Measurements from ENCODE around the gene SP140.
"Not testable (repeated sequence)": the region's sequence is repeated elsewhere in the genome, so short reads cannot be mapped to it uniquely, and the experiment has no call there.

The SP140 gene

DNA sequence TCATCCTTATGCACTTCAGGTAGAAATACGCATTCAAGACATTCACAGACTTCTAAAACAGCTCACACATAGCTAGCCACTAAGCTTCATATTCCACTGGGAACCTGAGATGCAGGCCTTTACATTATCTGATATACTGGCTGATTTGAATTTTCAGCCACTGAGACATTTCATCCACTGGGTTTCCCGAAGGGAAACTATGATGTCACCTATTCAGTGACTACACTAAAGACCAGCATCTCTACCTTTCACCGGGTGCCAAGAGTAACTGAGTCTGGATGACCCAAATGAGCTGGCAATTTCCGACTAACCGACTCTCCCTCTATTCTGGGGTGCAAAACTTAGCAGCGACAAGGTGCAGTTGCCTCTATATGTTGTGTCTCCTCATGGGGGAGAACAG lies 69.7 kb downstream of the SP140 start:
- no peak for DNase-seq

DNA sequence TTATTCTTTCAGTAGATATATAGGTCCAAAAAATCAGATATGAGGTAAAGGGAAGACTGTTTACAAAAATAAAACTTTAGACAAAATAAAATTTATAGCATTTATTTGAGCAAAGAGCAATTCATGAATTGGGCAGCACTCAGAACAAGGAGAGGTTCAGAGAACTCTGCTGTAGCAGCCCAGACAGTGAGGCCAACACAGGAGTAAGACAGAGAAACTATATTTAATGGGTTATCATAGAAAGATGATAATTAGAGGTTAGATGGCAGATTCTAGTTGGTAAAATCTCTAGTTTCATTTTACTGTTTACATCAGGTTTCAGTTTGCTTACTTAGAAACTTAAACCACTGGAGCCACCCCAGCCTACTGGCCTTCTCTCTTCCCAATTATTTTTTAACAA lies 71.4 kb downstream of the SP140 start:
- DNase-seq: no peak

DNA sequence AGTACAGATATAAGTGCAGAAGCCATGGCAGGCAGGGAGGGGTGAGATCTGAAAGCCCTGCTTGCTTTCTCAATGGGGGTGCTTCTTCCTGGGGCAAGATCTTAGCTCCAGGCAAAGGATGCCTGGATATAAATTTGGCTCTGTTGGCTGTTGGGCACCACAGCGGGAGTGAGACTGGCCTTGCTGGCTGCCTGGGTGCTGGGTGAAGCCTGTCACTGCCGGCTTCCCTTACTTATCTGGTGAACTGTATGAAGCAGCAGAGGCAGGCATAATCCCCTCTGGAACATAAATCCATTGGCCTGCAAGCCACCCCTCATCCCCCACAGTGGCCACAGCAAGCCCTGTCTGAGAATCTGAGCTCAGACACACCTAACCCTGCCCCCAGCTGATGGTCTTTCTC lies 74.1 kb downstream of the SP140 start:
- no peak for DNase-seq

DNA sequence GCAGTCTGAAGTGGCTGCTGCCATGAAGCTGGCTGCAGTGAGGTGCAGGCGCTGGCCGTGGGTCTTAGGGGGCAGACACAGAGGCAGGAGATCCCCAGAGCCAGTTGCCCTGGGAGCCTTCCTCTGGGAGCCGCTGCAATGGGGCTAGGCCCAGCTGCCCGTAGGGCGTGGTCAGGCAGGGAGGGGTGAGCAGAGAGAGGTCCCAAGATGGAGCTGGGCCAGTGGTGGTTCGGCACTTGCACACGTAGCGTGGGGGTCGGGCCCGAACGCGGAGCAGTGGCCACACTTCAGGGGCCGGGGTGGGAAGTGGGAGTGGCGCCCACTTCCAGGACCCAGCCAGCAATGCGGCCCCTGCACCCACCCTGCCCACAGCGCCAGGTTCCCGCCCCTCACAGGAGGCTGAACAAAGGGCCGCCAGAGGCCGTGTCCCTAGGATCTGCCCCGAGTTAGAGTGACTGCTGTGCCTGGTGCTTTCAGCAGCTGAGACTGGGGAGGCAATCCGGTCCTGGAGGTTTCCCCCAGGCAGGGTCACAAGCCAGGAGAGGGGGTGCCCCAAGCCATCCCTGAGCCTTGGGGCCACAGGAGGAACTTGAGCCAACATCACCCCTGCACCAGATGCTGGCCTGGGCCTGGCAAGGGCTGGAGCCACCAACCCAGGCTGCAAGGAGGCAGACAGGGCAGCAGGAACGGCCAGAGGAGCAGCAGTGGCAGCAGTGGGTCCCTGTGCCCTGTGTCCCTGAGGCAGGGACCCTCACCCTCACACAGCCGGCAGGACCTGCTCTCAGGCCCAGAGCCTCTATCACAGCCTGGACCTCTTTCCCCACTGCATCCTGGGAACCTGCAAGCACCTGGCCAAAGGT lies 80.1 kb downstream of the SP140 start:
- DNase-seq: no peak

DNA sequence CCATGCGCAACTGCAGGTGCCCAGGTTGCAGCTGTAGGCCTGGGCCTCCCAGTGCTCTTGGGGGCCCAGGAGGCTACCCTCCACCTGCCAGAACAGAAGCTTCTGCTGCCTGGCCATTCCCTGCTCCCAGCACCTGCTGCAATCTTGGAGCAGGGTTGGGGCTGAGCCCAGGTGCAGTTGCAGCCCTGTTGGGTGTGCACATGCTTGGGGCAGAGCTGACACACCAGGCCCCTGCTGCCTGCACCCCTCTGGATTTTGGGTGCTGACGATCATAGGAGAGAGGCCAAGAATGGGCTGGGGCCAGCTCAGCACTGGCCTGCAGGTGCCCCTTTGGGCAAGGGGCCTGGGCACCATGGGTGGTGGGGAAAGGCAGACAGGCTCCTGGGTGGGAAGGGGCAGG lies 80.9 kb downstream of the SP140 start:
- no peak for DNase-seq

DNA sequence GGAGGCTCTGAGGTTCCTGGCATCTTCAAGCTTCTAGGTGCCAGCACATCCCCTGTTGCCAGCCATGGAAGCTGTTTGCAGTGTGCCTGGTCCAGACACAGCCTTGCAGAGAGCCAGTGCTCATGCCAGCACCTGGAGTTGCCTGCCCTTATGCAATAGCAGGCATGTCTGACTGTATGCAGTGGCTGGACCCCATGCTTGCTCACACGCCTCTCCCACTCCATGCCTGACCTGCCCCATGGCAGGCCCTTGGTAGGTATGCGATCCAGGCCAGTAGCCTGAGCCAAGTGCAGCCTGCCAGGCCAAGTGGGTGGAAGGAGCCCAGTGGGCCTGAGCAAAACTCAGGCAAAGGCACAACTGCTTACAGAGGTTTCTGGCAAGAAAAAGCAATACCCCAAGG lies 81.9 kb downstream of the SP140 start:
- no peak for DNase-seq

DNA sequence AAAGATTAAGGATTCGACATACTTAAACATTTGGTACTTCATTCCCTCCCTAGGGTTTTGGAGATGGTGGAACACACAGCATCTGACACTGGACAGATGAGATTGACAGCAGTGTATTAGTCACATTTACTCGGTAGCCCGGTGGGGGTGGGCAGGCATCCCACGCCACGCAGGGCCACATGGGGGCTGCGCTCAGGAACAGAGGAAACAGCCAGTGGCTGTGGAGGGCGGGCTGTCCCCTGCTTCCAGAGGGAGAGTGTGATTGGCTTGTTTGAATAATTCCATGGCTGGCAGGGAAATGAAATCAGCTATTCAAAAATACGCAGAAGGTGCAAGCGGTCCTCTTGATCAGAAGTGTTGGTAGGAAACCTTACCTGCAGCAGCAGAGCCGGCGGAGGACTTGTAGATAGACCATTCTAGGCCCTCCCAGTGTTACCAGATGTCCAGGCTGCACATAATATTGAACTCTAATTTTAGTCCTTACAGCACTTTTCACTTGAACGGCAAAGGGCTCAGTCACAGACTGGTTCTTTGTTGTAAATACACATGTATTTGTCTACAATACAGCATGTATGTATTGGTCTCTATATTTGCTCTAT lies 83.0 kb downstream of the SP140 start:
- no peak for DNase-seq

DNA sequence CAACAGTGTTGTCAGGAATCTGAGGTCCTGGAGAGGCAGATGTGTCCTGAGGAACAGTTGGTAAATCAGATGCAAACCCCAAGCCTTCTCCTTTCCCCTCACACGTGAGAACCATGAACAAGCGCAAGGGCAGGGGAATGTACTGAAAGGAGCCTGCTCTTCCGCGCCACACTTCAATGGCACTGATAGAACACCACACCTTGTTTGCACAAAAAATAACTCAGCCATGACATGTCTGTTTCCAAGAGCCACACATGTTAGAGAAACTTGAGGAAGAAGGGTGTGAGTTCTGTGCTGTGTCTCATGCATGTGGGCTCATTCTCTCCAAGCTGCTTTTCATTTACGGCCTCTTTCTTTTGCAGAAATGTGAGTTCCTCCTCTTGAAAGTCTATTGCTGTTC lies 85.3 kb downstream of the SP140 start:
- DNase-seq: not testable (repeated sequence)

DNA sequence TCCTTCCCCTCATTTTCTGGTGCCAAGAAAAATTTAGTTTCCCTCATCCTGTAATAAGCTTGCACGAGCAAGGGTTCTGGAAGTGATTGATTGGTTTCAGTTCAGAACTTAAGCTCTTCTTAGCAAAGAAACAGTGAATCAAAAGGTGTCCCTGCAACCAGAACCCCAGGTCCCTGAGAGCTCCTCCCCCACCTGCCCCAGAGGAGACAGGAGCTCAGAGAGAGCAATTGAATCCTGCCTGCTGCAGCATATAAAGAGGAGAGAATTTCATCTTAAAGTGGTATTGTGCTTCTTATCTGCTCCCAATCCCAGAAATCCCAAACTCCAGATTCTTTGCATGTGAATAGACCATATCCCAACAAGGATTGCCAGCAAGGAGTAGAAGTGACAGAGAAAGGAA lies 86.1 kb downstream of the SP140 start:
- DNase-seq: not testable (repeated sequence)

DNA sequence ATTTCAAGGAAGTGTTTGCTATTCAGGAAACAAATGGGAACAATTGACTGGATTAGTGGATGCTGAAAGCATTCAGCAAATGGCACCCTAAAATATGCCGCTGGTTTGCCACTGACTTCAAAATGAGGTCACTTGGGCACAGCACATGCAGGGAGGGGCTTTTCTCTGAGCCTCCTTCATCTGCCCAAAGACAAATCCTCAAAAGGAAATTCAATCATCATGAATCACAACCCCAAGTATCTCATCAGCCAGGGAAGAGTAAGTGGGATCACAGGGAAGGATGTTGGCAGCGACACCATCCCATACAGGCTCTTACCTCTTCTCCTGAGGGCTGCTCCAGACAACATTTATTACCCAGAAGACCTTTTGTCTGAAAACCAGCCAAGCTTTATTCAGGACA lies 87.1 kb downstream of the SP140 start:
- no peak for DNase-seq

DNA sequence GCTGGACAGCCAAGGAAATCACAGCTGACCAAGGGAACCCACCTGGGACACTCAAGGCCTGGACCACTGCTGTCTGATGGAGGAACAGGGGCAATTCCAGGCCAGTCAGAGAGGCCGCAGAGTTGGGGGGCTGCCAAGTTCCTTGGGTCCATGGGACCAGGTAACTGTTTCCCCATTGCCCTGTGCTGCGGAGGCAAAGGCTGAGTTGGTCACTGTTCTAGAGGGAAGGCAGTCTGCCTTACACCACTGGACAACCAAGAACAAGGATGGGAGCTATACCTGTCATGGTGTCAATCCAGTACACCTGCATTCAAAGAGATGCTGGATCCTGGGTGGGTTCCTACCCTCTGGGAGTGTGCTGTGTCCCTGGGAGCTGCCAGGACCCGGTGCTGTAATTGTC lies 91.8 kb downstream of the SP140 start:
- DNase-seq: no peak

DNA sequence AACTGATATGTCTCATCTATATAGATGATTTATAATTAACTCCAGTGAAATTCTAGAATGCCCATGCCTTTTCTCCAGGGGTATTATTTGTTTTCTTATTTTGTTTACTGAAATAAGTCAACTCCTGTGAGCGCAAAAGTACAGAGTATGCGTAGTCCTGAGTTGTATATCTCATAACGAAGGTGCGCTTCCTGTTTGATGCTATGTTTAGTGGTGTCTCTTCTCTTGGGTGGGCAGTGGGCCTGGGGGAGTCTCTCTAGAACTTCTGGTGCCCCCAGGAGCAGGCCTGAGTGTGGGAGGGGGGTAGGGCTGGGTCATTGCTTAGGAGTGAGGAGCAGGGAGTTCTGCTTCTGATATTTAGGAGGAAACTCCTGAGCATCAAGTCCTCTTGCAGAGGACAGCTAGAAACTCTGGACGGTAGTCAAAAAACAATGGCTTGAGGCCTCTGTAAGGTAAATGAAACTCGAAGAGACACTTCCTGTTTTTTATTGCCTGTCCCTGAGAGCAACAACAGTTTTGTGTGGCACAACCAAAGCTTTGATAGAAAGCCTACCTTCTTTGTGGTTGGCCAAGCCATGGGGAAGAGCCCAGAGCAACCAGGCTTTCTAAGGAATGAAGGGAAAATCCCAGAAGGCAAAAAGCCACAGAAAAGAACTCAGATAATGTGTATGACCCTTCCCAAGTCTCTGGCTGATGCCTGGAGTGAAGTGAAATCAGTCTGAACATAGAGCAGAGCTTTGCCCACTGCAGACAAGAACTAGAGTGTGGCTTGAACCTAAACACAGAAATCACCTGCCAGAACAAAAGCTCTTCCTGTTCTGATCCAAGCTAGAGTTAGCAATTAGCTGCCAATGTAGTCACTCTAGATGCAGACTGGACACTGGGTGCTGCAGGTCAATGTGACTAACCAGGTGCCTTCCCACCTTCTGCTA lies 92.9 kb downstream of the SP140 start:
- peak; percentile 30 for DNase-seq

DNA sequence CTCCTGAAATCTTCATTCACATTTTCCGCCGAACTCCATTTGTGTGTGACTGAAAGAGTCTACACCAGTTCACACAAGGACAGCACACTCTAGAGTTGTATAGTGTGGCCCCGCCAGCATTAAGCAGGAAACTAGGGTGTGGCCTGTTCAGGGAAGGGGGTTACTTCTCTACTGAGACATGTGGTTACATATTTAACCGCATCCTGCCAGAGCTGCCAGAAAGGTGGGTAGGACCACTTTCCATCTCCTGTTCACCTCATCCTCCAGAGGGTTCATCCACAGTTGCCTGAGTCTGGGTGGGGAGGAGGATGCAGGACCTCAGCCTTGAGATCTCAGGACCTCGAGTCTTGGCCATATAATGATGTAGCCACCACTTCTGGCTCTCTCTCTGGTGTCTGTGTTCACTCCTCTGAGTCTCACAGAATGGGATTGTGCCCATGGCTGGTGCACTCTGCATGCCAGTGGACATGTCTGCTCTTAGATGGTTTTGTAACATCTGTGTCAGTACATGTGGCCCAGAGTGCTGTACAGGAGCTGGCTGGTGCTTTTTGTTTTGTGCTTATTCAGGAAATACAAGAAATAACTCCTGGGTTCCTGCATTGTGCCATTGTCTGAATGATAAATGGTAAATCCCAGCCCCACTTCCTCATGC lies 93.8 kb downstream of the SP140 start:
- peak; percentile 91 for DNase-seq

DNA sequence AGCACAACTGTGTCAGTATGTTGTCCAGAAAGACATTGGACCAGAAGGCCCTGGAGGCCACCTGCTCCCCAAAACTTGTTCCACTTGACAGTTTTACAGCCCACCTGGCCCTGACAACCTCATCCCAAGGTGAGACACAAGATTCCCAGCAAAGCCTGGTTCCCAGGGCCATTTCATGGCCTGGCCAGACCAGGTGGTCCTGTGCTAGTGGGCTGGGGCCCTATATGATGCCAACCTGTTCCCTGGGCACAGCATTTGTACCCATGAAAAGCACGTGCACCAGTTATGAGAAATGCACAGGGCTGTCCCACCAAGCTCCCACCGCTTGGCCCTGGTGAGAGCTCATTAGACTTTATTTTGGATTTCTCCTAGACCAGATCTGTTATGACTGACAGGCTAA lies 95.5 kb downstream of the SP140 start:
- DNase-seq: no peak

DNA sequence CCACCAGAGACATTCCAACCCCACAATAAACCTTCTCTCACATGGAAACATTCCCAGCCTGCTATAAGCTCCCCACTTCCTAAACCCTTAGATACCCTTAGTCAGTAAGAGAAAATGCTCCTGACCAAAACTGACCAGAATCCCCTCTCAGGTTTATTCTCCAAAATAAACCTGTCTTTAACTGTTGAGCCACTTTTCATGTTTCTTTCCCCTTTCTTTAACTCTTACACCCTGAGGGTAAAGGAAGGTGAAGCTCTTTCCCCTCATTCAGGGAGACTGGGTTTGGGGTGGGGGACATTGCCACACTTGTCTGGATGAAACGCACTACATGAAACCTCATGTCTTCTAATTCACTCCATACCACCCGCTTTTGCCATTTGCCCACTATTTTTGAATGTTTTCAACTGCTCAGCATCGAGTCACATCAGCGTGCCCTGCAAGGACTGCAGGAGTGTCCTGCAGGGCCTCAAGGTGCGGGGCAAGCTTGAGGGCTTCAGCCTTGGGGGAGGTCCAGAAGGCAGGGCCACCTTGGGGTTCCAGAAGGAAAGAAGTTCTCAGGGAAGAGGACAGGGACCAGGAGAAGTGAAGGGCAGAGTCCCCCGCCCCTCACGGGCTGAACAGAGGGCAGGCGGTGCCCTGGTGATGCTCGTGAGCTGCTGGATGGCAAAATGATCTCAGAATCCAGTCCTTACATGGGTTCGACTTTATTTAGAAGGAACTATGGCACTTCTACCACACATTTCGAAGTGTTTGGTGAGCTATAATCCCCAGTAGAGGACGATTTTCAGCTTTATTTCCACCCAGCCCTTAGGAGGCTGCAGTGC lies 97.2 kb downstream of the SP140 start:
- DNase-seq: no peak

DNA sequence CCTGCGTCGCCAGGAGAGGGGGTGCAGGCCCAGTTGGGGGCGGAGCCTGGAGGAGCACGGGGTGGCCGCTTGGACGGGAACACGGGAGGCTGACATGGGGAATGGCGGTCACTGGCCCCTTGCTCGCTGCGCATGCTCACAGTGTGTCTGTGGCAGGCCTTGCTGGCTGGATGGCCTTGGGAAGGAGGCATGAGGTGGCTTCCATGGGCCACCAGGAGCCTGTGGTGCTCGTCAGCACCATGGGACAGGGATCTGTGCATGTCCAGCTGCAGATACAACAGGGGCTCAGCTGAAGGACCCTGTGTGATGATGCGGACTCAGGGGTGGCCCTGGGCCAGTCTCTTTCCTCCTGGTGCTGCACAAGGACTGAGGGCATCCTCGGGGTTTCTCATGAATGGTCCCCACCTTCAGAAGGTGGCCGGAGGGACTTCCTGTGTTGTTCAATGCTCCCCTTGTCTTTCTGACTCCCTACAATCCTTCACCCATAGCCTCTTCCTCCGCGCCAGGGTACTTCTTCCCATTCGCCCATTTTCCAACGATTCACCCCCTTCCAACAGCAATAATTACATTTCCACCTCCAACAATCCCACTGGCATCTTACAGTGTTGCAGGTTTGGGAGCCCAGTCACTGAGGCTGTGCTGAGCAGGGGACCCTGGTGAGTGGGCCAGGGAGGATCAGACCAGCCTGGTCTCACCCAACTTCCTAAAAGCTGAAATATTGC lies 98.0 kb downstream of the SP140 start:
- no peak for DNase-seq

DNA sequence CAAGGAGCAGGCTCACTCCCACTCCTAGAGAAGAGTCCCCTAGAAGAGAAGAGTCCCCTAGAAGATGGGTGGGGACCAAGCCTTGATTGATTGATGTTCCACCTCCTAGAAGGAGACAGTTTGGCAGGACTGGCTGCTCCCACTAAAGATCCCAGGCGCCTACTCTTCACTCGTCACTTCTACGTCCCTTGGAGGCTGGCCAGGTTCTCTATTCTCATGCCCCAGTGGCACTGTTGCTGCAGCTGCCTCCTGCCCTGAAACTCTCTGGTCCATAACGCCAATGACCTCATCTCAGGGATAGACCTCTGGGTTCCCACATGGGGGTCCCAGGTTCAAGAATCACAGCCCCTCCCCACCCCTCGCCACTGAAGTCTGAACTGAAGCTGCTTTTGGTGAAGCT lies 99.0 kb downstream of the SP140 start:
- no peak for DNase-seq

DNA sequence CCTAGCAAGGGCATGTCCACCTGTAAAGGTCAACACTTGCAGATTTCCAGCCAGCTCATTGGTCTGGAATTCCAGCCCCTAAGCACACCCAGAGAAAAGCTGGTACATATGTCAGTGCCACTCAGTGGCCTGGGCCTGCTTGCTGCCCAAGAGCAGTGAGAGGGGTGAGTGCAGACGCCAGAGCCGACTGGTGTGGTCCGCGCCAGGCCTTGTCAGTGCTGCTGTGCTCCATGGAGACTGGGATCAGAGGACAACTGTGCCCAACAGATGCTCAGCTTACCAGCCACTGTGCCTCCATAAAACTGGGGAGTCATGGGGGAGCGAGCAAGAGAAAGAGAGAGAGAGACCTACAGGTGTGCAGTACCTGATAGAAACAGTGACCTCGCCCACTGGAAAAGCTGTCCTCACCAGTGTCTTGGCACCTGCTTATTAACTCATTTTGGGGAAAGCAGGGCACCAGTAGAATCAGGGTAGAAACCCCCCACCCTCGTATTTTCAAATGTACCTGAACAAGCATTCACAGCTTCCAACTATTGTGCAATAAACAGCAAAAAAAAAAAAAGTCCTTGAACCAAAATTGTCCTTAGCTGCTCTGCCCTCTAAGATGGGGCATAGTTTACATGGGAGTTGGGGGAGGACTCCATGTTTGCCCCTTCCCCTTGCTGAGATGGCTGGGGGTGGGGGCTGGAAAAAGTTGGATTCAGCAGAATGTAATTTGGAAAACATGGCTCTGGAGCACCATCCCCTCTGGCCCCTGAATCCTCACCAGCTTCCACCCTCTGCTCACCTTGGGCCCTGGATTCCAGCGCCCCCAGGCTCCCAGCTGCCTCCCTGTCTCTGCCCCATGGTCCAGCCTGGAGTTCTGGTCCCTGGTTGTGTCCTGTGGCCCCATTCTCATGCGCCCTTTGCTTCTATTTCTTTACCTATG lies 100.0 kb downstream of the SP140 start:
- no peak for DNase-seq

DNA sequence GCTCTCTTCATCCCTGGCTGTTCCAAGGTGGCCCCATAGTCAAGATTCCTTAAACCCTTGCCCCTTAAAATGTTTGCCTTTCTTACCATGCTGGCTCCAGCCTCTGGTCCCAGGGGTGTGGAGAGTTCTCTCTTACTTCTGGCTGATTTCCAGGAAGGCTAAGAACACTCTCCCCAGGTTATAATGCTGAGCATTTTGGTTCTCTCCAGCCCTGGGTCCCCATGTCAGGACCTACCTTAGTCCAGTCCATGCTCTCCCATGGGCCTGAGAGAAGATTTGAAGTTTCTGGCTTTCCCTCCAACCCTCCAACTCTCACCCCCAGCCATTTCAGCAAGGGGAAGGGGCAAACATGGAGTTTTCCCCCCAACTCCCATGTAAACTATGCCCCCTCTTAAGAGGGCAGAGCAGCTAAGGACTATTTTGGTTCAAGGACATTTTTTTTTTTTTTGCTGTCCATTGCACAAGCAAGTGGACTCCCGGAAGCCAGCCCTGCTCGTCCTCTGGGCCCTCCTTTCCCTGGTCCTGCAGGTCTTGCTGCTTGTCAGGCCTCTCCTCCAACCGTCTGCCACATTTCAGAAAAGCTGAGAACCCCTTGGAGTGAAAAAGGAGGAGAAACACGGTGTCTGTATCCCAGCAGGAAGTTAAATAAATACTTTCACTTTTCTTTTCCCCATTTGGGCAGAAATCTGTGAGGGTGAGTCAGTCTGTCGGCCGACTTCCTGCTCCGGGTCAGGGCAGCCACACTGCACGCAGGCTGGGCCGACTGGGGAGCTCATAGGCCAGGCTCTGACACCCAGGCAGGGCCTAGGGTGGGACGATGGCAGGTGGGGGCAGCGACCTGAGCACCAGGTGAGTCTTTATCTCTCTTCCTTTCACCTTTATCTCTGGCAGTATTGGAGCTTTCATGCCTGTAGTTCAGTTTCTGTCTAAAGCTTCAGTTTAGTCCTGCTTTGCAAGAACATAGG lies 101.2 kb downstream of the SP140 start, which contains the start of gene SP140L:
Gene SP140L (plus strand): TSS at position 741 of the 965 bp plus-strand sequence. CDS start 77 bp downstream, at position 818.
- DNase-seq: peak; percentile 91
